COLO668 (cell line): Measurements from ENCODE around the gene SP3.

Experiments used
- DNase-seq: peaks from one replicate; lab custom pipeline; 2025; ENCODE audit not compliant: unreplicated experiment; lab: John Stamatoyannopoulos, UW

The SP3 gene

DNA sequence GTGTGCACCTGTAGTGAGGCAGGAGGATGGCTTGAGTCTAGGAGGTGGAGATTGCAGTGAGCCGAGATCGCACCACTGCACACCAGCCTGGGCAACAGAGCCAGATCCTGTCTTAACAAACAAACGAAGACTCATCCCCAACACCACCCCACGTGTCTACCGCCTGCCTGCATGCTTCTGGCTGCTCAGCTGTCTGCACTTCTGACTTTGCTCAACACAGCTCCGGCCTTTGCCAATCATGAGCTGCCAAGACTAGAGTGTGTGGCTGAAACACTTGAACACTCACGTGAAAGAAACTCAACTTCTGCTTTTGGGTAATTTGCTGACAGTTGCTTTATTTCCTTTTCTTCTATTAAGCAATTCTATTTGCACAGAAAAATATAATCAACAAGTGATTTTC lies 32.1 kb upstream of the SP3 start:
- no peak for DNase-seq

DNA sequence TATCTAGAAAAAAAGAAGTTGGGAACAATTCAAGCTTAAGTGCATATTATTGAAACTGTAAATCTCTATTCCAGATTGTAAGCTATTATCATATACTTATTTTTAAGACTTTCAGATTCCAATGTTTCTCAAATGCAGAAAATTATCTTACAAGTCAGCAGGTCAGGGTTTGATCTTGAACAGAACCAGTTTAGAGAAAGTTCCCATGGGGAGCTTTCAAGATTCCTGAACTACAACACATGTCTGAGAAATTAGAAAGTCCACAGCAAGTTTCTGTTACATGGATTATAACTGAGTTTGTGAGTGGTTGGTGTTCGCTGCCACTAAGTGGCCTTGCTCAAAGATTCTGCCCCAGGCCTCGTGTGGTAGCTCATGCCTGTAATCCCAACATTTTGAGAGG lies 31.6 kb upstream of the SP3 start:
- DNase-seq: no peak

DNA sequence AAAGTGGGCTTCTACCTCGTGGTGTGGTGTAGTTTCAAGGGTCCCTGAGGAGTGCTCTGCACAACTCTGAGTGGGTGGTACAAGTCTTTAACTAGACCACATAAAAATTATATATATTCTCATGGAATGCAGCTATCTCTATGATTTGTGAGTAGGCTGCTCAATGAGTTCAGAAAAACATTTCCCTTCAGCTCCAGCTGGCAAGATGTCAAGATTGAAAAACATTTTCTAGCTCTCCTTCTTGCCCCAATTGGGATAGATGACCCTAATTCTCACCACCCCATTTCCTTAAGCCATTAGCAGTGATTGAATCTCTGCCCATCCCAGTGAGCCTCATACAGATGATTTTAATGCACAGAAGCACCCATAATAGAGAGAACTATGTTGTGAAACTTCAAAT lies 28.3 kb upstream of the SP3 start:
- no peak for DNase-seq

DNA sequence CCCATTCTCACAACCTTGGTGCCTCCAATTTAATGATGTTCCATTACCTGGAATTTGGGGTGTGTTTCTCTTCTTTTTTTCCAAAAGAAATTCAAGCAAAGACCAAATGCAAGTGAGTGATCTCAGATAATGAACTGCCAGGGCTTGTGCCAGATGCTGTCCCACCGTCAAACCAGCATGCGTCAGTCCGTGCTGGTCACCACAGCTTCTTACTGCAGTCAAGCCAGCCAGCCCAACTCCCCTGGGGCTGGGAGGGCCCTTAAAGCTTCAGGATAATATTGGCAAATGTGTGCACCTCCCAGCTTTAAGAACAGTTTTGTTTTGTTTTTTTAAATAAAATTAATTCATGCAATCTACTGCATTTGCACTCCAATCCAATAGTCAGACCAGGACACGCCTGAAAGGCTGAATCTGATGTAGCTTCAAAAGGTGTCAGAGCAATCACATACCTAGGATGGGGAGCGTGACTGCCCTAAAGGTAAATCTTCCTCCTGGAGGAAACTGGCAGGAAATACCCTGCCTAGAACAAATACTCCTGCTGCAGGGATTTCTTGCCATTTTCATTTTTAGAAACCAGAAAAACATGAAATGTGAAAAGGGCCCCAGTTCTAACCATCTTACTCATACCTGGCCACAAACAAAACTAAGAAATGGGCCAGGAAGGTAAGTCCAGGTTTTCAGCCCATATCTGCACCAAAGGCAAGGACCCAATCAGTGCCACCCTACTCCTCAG lies 26.8 kb upstream of the SP3 start:
- no peak for DNase-seq

DNA sequence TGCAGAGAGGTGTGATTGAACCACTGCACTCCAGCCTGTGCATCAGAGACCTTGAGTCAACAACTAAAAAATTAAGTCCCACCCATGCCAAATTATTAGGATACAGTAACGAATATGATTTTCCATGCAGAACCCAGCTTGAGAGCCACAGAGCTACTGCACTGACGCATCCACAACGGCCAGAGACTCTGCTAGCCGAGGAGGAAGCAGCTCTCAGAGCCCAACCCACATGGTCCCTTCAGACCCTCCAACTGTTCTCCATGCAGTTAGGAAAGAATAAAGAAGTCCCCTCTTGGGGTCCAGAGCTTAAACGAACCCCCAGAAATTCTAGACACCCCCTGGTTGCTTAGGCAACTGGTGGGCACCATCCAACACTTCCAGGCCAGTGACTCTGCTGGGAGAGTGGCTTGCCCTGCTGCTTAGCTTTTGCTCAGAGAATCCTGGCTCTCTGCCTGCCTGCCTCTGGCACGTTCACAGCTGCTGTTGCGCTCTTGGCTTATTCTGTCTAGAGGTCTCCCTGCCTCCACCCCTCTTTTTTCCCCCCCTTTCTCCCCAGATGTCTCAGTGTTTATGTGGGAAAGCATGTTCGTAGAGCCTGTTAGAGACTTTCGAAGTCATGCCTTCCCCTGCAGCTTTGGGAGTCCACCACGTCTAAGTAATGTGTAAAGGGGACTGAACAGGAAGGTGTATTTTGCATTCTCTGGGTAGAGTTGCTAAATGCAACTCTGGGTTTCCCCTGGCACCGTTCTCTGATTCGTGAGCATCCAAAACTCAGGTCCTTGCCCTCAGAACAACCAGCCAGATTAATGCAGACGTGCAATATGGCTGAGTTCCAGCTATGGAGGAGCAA lies 26.0 kb upstream of the SP3 start:
- no peak for DNase-seq

DNA sequence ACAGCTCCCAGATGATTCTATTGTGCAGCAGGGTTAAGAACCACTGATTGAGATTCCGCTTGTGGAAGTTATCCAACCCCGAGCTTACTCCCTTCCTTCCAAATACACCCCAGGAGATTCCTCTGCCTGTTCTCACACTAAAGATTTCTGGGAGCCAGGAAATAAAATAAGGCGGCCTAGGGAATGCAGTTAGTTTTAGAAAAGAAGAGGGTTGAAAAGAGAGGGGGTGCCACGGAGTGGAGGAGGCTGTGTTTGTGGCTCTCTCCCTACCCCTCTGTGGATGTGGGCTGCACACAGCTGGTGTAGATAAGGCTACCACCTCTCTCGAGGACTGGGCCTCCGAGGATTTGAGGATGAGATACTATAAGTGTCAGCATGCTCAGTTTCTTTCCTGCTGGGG lies 25.1 kb upstream of the SP3 start:
- no peak for DNase-seq

DNA sequence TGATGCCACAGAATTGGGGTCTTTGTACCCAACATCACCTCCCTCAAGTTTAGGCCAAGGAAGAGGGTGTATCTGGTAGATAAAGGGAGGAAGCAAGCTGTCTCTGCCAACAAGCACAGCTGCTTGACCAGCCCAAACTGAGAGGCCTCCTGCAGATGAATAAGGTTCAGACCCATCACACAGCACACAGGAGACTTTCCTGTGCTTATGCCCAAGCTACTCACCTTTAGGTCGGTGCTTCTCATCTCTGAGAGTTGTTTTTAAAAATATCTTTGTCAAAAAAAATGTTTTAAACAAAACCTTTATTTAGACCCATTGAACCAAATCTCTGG lies 24.7 kb upstream of the SP3 start:
- no peak for DNase-seq

DNA sequence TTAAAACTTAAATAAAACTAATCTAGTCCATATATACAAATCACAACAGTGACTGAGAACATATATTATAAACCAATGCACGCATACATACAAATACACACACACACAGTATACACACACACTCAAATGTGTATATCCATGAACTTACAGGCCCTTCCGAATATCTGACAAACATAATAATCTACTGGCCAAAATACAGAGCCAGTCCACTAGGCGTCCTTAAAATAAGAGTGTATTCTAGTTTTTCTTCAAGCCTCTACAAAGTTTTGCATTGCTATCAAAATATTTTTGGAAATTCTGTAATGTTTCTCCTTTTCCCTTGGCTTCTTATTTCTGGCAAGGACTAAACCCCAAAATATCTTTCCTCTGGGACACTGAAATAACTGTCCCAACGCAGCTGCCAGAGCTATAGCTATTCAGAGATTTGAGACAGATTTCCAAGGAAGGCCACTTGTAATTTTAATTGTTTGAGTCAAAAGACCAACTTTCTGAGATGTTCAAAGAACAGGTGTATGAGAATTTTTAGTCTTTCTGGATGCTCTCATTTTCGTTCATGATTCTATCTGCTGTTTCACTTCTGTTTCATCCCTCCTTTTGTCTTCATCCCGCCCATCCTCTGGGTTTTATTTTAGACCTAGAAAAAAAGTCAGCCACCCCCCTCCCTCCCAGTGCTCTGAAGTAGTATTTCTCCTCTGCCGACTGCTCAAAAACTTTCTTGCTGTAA lies 24.1 kb upstream of the SP3 start:
- DNase-seq: no peak

DNA sequence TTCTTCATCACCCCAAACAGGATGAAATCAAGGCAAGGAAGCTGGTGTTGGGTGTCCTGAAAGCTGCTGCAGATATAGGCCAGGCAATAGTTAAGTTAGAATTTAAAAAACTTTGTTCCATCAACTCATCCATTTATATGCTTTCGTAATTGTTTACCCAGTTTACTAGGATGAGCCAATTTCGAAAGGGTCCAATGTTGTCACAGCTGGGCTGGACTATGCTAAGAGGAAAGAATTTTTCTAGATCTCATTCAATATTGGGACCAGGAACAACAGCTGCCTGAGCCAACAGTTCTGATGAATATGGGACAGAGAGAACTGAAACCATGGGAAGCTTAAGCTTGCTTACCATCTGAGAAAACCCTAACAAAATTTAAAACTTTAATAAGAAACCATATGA lies 21.6 kb upstream of the SP3 start:
- no peak for DNase-seq

DNA sequence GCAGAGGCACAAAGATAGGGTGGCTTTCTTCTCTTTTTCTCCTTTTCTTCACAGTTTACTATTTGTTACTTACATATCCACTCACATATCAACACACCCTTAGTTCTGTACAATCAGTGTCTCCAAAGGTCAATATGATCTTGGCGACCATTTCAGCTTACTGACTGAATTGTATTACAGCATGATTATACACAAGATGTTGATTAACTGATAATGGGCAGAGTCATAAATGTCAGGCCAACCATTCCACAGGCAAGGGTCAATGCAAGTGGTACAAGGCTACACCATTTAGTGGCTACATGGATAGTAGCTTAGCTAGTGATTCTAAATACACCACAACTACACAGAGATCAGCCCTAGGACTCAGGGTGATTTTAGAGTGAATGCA lies 20.4 kb upstream of the SP3 start:
- no peak for DNase-seq

DNA sequence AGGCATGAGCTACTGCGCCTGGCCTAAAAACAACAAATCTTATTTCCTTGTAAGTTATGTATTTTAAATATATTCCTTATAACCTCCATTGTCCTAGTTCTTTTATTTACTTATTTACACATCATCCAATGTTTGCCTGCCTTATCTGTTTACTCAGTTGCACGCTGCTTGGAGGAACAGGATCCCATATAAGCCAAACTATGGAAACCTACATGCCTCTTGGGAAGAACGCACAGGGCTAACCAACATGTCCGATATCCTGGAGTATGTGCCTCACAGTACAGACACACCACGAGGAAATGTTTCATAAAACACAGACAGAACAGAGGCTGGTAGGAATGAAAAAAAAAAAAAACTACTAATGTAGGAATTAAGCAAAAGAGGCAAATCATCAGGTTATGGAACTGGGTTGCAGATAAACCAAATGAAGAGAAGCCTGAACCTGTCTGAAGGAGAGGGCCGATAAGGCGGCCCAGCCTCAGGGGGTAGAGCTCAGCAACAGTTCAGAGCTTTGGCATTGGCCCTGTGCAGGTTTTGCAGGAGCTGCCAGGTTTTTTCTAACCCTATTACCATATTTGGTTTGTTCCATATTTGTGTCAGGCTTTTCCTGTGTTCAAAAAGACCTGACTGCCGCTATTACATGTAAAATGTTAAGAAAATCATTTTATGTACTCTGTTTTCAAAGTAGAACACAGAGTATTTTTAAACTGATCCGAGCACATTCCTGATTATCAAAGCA lies 19.9 kb upstream of the SP3 start:
- DNase-seq: no peak

DNA sequence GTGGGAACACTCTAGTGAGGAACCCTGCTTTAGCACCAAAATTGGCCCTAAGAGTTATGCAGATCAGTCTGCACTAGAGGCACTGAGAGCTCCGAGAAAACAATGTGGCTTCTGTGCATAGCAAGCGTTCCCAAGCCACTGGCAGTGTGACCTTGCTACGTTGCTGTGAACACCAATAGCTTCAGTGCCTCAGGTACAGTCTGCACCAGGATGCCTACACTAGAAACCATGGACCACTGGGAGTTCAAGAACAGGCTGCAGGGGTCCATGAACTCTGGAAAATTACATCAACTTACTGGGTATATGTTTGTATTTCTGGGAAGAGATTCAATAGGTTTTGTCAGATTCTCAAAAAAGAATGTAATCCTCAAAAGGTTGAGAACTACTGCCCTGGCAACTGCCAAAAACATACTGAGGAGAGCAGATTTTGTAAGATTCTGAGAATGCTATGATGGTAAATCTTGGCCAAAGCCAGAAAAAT lies 18.3 kb upstream of the SP3 start:
- DNase-seq: no peak

DNA sequence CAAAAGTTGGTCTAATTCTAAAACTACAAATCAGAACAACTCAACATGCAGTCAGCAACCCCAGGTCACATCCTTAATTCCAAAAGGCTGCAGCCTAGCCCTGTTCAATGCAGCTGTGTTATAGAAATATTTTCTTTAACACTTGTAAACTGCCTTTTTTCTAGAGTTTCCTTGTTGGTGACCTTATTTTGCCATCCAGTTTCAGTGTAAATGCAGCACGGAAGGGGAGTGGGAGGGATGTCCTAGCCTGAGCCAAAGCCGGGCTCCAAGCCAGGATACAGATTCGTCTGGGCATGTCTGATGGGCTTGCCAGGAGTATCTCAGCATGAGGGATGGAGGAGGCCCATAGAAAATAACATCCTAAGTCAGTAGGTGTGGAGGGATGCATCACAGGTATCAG lies 17.7 kb upstream of the SP3 start:
- DNase-seq: no peak

DNA sequence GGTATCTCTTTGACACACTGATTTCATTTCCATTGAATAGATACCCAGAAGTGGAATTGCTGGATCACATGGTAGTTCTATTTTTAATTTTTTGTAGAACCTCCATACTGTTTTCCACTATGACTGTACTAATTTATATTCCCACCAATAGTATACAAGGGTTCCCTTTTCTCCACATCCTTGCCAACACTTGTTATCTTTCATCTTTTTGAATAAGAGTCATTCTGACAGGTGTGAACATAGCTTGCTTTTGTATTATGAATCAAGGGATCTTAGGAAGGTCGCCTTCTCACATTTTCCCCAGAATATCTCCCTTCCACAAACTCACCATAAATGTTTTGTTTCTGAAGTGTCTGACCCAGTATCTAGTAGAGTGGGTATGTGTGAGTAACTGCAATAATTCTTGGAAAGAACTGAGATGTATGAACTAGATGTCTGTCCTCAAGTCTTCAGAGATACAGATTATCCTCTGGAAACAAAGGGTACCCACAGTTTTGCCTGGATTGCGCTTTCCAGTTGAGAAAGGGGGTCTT lies 17.1 kb upstream of the SP3 start:
- no peak for DNase-seq

DNA sequence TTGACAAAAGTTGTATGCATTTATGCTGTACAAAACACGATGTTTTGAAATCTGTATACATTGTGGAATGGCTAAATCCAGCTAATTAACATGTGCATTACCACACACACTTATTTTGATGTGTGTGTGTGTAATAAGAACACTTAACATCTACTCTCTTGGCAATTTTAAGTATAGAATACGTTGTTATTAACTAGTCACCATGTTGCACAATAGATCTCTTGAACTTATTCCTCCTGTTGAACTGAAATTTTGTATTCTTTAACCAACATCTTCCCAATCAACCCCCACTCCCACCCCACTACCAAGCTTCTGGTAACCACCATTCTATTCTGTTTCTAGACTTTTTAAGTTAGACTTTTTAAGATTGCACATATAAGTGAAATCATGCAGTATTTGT lies 16.3 kb upstream of the SP3 start:
- no peak for DNase-seq

DNA sequence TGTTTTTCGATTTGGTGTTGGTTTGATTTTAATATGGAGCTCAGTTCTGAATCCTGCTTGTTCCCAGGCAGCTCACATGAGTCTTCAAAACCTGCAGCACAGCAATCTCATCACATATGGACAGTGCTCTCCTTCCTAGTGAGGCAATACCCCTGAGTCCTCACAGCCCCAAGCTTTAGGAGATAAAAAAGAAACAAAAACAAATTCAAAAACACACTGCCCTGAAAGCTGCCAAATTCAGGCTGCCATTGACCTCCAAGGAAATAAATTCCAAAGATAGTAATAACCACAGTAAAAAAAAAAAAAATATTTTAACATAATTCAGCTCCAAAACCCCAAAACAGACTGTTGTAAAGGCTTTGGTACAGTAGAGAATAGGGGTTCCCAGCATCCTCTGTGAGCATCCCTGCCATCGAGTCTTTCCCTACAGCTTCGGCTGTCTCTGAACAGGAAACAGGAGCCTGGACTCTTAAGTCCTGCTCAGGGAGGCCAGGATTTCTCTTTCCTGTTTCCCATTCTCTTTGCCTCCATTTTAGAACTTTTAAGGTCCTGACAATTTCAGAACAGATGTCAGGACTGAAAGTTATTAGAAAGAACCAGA lies 14.7 kb upstream of the SP3 start:
- no peak for DNase-seq

DNA sequence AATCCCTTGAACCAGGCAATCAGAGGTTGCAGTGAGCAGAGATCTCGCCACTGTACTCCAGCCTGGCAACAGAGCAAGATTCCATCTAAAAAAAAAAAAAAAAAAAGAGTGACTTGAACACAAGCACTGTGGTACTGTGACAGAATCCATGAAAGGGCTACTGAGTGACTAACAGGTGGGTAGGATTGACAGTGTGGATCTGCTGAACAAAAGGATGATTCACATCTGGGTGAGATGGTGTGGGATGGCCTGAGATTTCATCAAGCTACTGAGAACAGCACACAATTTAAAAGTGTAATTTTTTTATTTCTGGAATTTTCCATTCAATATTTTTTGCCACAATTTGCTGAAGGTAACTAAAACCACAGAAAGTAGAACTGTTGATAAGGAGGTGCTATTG lies 13.3 kb upstream of the SP3 start:
- DNase-seq: no peak

DNA sequence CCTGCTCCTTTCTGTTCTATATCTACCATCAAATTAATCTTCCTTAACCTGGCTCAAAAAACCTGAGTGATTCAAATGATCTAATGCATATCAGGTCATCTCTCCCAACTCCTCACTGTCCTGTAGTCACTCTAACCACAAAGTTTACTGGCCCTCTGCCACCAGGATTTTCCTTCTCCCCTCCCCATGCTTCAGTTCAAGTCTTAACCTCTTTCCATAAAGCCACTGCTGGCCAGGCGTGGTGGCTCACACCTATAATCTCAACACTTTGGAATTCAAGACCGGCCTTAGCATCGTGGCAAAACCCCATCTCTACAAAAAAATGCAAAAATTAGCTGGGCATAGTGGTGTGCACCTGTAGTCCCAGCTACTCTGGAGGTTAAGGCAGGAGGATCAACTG lies 7.5 kb upstream of the SP3 start:
- DNase-seq: no peak

DNA sequence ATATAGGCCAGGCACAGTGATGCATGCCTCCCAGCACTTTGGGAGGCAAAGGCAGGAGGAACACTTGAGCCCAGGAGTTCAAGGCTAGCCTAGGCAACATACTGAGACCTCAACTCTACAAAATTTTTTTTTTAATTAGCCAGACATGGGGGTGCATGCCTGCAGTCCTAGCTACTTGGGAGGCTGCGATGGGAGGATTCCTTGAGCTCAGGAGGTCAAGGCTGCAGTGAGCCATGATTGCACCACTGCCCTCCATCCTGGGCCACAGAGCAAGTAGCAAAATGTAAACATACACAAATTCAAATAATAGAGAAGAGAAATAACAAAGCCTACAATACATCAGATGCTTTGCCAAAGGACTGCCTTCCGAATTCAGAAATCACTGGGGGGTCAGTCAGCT lies 7.0 kb upstream of the SP3 start:
- no peak for DNase-seq

DNA sequence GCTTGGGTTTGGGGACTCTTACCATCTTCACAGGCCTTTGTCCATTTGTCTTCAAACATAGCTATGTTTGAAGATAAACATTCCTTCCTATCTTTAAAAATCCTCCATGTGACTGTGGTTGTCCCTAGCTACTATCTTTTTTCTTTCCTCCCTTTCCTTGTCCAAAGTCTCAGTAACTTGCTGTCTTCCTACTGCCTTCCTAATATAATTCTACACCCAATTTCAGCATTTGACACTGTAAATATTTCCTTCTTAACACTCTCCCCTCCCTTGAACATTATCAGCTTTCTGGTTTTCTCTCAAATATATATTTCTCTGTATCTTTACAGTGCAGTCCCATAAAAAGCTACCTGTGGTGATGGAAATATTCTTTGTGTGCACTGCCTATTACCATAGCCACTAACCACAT lies 5.3 kb upstream of the SP3 start:
- DNase-seq: no peak

DNA sequence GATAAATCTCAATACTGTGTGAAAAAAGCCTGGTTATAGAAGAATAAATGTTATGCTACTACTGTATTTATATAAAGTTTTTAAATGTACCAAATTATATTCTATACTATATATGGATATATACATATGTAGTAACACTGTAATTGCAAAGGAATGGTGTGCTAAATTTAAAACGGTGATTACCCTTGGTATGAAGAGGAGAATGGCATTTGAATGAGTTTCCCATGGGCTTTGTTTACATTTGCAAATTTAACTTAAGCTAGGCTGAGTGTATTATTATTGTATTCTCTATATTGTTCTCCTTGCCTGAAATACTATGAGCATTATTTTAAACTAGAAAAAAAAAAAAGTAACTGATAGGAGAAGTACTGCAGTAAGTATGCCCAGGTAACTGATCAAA lies 4.7 kb upstream of the SP3 start:
- no peak for DNase-seq
